T-helper 9 cell (primary cell): ENCODE data around the gene LYPD6B.

ENCODE experiments used
- DNase-seq: peaks from one replicate; pipeline ENCODE4 v3.0.0-alpha.2; 2020
- total RNA-seq, 2 donors: gene quantifications; one replicate each; lab custom pipeline; 2026; lab: John Stamatoyannopoulos, UW

The LYPD6B gene
- total RNA-seq, result 0 reads per million in 2 donors

DNA sequence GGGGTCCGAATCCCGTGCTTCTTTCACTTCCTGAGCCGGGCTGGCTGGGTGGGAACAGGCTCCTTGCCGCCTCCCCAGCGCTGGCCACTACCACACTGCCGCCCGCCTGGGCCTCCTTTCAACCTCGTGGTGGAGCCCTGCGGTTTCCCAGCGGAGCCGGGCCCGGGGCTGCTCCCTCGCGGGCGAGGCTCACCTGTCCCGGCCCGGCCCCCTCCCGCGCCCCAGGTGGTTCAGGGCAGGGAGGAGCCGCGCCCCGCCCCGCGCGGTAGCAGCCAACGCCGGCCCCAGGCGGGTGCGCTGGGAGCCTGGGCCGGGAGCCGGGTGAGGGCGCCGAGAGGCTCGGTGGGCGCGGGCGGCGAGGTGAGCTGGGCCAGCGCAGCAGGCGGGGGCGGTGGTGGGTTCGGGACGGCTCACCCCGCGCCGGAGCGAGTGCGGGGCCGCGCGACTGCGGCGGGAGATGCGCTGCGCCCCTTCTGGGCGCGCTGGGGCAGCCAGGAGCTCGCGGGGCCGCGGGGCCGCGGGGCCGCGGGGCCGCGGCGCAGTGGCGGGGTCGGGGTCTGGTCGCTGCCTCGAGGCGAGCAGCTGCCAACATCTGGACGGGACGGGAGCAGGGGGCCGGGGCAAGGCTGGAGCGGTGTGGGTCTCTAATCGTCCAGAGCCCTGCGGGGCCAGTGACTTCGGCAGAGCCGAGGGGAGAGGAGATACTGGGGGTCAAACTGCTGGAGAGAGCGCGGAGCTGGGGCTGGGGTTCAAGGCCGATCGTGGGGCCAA lies at the start of gene LYPD6B:
LYPD6B (plus strand) TSS at position 258 of the 771 bp plus-strand sequence. CDS start 92,250 bp downstream, outside the sequence.
- DNase-seq, result no peak

GRCh38 chr2:148989882-148990493 lies 48.5 kb upstream of the LYPD6B start:
- DNase-seq, result peak; percentile 15

DNA sequence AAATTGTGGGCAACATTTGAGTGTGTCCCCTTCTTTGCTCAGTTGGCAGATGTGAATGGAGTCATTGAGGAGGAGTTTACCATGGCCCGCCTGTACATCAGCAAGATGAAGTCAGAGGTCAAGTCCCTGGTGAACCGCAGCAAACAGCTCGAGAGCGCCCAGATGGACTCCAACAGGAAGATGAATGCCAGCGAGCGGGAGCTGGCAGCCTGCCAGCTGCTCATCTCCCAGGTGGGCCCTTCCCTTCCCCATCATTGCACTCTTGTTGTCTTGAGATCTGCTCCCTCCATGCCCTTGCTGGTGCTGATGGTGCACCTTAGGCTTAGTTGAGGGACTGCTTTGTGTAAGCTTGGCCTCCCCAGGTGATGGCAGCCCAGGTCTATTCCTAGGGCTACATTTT lies 47.5 kb upstream of the LYPD6B start:
- no peak for DNase-seq

GRCh38 chr2:148992448-148992847 lies 46.1 kb upstream of the LYPD6B start:
- no peak for DNase-seq

DNA sequence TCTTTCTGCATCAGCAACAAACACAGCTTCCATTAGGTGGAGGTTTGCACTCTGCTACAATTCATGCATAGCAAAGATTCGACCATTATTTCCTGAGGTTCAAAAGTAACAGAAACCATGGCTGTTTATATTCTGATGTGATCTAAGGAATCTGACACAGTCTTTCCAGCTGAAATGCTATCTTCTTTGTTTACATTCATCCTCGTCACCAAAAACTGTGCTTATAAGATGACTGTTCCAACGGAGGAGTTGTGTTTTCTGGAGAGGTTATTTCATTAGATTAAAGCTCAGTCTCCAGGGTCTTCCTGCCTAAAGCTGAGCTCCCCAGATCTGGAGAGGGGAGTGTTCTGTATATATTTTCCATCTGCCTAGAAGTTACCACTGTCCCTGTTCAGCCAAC lies 45.1 kb upstream of the LYPD6B start:
- DNase-seq, result no peak

GRCh38 chr2:148994341-148994740 lies 44.2 kb upstream of the LYPD6B start:
- DNase-seq, result no peak

GRCh38 chr2:148996805-148997204 lies 41.7 kb upstream of the LYPD6B start:
- no peak for DNase-seq

GRCh38 chr2:148998165-148998830 lies 40.2 kb upstream of the LYPD6B start:
- DNase-seq, result no peak

DNA sequence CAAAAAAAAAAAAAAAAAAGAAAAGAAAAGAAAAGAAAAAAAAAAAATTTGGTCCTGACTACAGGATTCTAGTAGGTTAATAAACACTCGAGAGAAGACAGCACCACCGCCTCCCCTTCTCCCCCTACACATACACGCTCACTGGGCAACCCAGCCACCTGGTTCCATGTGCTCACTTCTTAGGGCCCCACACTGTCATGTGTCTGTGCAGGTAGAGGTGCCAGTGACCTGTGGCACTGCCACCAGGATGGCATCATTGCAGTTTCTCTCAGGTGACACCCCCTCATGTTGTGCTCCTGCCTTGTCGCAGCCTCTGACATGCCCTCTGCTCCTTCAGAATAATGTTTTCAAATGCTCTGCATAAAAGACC lies 39.7 kb upstream of the LYPD6B start:
- no peak for DNase-seq

DNA sequence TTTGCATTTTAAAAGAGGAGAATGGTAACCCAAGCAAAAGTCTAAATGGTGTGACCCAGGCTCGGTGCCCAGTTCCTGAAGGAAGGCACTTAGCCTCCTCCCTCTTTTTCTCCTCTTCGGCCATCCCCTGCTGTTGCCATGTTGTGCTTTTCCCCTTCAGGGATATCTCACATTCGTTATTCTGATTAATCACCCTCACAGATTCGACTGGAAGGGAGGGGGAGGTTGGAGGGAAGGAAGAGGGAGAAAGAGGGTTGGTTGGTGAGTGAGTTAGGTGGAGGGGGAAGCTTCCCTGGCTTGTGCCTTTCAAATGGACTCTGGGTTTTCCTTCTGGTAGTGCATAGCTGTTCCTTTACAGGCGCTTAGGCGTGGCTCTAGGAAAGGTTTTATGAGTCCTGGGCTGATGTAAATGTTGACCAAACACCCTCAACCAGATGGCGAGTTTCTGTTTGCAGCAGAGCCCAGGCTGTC lies 39.0 kb upstream of the LYPD6B start:
- no peak for DNase-seq

DNA sequence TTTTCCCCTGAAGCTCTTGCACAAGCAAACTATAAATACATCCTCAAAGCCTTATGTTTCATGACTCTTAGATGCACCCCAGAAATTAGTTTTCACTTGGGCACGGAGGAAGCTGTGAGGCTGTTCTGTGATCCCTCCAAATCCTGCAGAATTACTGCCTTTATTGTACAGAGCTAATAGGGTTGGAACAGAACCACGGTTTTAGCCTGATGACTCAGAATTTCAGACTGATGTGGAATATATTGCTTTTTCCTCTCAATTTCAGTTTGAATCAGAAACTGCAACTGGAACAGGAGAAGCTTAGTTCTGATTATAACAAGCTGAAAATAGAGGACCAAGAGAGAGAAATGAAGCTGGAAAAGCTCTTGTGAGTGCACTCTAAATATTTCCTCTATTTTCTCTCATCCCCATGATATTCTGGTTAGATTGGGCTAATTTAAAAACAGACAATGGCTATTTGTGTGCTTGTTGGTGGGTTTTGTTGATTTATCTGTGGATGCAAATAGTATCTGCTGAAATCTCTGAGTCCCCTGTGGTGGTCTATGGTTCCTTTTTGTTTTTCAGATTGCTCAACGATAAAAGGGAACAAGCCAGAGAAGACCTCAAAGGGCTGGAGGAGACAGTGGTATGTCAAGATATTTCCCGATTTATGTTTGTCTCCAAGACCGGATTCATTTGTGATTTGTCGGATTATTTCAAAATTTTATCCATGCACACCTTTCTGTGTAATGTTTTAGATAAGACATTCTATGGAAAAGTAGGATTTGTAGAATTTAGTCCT lies 38.2 kb upstream of the LYPD6B start:
- no peak for DNase-seq

GRCh38 chr2:149001496-149001895 lies 37.0 kb upstream of the LYPD6B start:
- DNase-seq, result no peak

- DNase-seq, result no peak
These were observed 36.1 kb upstream of the LYPD6B start for GRCh38 chr2:149002378-149002890.

DNA sequence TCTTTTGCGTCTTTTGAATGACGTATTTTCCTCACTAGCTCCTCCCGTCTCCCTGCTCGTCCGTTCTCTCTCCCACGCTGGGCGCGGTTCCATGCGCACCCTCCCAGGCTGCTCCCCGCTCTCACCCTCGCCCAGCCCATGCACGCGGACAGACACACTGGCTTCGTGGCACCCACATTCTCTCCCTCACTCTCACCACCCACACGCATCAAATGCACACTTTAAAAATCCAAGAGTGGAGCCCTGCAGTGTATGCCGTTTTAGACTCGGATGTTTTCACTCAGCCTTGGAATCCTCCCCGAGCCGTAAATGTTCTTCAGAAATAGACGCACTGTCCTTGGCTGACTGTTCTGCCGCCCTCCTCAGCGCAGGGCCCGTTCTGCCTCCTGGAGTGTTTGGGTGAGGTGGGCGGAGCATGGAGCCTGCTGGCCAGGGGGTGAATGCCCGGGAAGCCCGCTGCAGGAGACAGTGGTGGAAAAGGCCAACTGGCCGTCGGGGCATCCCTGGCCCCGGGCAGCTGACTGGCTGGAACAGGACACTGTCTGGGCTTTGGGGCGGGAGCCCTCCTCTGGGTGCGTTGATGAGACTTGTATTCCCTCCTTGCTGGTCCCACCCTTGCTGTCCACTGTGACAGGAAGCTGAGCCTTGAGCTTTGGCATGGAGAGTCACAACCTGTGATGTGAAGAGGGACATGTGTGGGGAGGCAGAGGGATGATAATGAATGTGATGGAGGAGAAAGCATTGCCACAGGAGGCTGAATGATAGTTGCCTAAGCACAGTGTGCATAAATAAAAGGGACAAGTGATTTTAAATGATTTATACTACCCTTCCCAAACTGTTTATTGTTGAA lies 35.4 kb upstream of the LYPD6B start:
- no peak for DNase-seq

- no peak for DNase-seq
These were observed 33.7 kb upstream of the LYPD6B start for GRCh38 chr2:149004836-149005235.

DNA sequence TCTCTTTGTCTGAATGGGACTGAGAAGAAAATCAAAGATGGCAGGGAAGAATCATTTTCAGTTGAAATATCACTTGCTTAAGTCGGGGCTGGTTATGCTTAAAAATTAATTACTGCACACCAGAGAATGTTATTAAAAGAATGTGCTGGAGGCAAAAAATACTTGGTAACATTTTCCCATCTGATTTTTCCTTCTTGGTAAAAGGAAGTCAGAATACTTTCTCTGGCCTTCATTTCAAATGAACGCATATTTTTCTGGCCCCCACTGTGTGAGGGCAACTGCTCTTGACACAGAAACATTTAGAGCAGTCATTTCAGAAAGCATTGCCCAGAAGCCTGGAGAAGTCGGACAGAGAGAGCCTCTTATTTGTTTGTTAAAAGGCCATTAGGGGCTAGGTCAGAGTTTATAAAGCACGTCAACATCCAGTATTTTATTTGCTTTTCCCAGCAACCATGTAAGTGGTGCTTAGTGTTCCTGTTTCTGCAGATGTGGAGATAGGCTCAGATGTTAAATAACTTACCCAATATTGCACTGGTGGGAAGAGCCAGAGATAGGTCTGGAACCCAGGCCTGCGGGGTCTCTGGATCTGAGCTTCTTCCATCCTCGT lies 32.9 kb upstream of the LYPD6B start:
- no peak for DNase-seq

GRCh38 chr2:149006883-149007543 lies 31.5 kb upstream of the LYPD6B start:
- no peak for DNase-seq

DNA sequence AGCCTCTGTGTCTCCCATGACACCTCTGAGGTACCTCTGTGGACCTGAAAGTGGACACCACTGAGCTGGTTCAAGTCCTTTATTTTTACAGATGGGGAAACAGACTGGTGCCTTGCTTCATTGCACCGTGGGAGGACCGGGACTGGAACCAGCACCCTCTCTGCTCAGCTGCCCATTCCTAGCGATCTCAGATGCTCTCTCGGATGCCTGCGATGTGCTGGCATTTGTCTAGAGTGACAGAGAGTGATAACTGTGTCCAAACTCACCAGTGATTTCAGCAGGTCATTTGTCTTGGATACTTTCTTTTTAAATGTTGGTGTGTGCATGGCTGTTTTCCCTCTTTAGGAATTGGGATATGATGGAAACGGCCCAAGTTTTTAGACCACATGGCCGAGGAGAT lies 30.1 kb upstream of the LYPD6B start:
- DNase-seq, result no peak

GRCh38 chr2:149009576-149010461 lies 28.7 kb upstream of the LYPD6B start:
- no peak for DNase-seq

DNA sequence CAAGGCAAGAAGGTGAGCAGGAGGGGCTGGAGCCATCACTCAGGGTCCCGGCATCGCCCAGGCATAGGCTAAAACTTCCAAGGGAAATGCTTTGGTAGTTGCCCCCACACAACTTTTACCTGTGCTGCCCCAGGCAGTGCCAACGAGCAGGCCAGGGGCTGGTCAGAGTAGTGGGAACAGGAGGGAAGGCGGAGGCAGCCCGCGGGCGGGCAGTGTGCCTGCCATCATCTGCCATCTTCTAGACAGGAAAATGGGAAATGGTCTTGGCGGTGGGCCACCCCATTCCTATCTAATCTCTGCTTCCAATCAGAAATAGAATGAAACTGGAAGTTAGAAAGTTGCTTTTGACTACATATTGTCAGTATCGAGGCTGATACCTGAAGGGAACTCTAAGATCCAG lies 26.0 kb upstream of the LYPD6B start:
- DNase-seq, result no peak
